AG04449 (cell line): ENCODE measurements around the gene DNAH7.

ENCODE experiments used
- CTCF ChIA-PET: fragments of 350-600 bp; formaldehyde crosslinking; extraction: SDS; loops from one replicate; lab custom pipeline; 2021; ENCODE audit warnings: antibody characterized with exemption; lab: Yijun Ruan, JAX
- POLR2A ChIA-PET: fragments of 400-600, 350-600 bp; formaldehyde crosslinking; extraction: SDS; loops from one replicate; lab custom pipeline; 2020; ENCODE audit warnings: antibody characterized with exemption, inconsistent platforms; lab: Yijun Ruan, JAX
- DNase-seq: peaks from one replicate; pipeline ENCODE4 v3.0.0-alpha.2; 2010; ENCODE audit warnings: low read depth, low spot score
- H3K4me3 ChIP-seq: 2 replicates; pipeline ENCODE4 v1.5.1; 2011; ENCODE audit warnings: low read depth, mild to moderate bottlenecking, control low read depth, low read length
- TF ChIP-seq, protein P1 (sequence below): IDR thresholded peaks from one replicate; pipeline ENCODE4 v1.5.1; 2011; ENCODE audit warnings: mild to moderate bottlenecking, moderate library complexity, low read length, control low read depth, inconsistent platforms; ENCODE audit not compliant: insufficient read depth; ENCODE audit errors: missing control alignments

Gene DNAH7

DNA sequence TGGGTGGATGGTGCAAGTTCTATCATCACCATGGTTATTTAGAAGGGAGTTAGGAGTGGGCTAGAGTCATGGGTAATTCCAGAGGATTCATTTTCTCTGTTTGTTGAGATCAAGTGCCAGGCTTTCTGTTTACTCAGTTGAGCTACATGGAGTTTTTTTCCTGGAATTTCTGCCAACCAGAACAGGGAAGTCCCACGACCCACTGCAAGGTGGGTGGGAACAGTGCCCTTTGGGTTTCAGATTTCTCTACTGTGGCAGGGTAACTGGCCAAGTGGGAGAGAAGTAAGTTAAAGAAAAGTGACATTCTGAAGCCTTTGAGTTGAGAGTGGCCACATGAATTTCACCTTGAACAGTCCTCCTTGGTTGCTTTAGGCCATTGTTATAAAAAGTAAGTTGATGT is 272.8 kb downstream of the DNAH7 start:
- TF ChIP-seq, protein P1, sequence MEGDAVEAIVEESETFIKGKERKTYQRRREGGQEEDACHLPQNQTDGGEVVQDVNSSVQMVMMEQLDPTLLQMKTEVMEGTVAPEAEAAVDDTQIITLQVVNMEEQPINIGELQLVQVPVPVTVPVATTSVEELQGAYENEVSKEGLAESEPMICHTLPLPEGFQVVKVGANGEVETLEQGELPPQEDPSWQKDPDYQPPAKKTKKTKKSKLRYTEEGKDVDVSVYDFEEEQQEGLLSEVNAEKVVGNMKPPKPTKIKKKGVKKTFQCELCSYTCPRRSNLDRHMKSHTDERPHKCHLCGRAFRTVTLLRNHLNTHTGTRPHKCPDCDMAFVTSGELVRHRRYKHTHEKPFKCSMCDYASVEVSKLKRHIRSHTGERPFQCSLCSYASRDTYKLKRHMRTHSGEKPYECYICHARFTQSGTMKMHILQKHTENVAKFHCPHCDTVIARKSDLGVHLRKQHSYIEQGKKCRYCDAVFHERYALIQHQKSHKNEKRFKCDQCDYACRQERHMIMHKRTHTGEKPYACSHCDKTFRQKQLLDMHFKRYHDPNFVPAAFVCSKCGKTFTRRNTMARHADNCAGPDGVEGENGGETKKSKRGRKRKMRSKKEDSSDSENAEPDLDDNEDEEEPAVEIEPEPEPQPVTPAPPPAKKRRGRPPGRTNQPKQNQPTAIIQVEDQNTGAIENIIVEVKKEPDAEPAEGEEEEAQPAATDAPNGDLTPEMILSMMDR: no peak
- no peak for DNase-seq
- POLR2A ChIA-PET: no interaction called here
- CTCF ChIA-PET: no interaction called here
- no peak overlapping the region for H3K4me3 ChIP-seq

DNA sequence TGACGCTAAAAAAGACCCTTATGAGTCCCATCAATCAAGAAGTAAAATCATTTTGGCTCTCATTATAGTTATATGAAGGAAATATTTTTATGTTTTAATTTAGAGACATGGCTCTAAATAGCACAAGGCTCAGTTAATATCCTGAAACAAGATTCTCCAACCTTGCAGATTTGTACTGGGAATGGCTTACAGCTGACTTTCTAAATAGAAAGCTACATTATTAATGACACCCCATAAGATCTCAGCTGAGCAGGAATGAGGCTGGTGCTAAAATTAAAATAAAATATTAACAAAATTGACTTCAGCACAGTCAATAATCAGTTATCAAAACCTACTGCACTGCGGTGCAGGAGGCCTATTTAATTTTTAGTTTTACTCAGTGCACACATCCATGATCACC is 274.8 kb downstream of the DNAH7 start:
- TF ChIP-seq, protein P1: no peak
- POLR2A ChIA-PET: no interaction called here
- H3K4me3 ChIP-seq: no peak overlapping the region
- CTCF ChIA-PET: no interaction called here
- no peak for DNase-seq

DNA sequence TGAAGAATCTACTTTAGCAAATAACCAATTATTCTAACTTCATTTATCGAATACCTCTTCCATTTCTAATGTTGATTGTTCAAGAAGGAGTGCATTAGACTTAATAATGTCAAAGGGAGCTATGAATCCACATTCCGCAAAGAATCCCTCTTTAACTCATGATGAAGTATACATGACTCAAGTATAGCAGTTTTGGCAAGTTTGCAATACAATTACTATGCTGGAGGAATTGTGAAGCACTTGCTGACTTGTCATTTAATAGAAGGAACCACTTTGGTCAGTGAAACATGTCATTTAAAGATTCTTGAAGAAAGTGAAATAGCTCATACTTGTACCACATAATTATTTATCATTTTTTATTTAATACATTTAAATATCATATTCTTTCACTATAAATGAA is 286.5 kb downstream of the DNAH7 start:
- TF ChIP-seq, protein P1: no peak
- ChIA-PET POLR2A (no interaction called here), CTCF (no interaction called here)
- H3K4me3 ChIP-seq: no peak overlapping the region
- DNase-seq: no peak

DNA sequence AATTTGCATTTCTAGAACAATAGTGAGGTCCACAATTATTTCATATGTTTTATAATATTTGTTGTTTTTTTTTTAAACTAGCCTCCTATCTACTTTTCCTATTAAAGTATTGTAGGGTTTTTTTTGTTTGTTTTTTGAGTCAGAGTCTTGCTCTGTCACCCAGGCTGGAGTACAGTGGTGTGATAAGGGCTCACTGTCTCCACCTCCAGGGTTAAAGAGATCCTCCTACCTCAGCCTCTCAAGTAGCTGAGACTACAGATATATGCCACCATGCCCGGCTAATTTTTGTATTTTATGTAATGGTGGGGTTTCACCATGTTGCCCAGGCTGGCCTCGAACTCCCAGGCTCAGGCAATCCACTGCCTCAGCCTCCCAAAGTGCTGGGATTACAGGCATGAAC is 289.1 kb downstream of the DNAH7 start:
- CTCF ChIA-PET: no interaction called here
- TF ChIP-seq, protein P1: no peak
- H3K4me3 ChIP-seq: no peak overlapping the region
- POLR2A ChIA-PET: no interaction called here
- no peak for DNase-seq

DNA sequence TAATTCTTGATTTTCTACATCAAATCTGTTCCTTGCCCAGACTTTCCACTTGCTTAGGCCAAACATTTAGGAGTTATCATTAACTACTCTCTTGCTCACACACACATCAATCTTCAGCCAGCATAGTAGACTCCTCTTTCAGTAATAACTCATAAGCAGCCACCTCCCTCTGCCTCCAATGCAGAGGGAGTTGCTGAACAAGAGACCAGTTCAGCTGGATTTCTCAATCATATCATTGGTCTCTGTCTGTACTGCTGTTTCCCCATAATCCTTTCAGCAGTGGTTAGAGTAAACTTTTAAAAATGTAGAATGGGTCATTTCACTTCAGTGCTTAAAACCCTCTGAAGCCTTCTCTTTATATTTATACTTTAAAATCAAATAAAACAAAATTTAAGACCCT is 298.7 kb downstream of the DNAH7 start:
- TF ChIP-seq, protein P1: no peak
- no peak overlapping the region for H3K4me3 ChIP-seq
- CTCF ChIA-PET: no interaction called here
- POLR2A ChIA-PET: no interaction called here
- DNase-seq: no peak

DNA sequence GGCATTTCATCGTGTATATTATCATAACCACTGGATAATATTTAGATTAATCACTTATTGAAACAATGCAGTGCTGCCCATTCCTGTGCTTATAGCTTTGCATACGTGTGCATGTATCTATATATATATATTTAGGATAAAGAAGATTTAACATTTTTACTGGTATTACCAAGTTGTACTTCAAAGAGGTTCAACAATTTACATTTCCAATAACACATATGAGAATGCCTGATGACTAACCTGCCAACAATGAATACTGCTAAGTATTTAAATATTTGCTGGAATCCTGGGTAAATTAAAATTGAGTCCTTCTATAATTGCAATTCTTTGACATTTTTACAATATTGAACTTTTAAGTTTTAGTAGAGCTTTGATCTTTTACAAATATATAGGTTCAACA is 300.2 kb downstream of the DNAH7 start:
- CTCF ChIA-PET: no interaction called here
- DNase-seq: no peak
- POLR2A ChIA-PET: no interaction called here
- H3K4me3 ChIP-seq: no peak overlapping the region
- TF ChIP-seq, protein P1: no peak
